Cardiac muscle cell (in vitro differentiated cells and primary cell): ENCODE data around the gene SPTB. TPM values are rescaled to one million over a fixed set of nuclear protein-coding genes. Genes with fewer than 3 reads are reported as not detected.

Experiments used
- DNase-seq, 2 donors: peaks; one replicate each; pipeline versions ENCODE4 v3.0.0 to v3.0.0-alpha.2; 2010 to 2017; ENCODE audit warnings: low read depth in 1 of 2, low spot score in 1 of 2
- H3K27ac ChIP-seq: fragments of 200-600 bp; sonication (generic); 2 replicates; pipeline ENCODE4 v1.5.1; 2016
- H3K27me3 ChIP-seq: fragments of 200-600 bp; sonication (generic); 2 replicates; pipeline ENCODE4 v1.6.0; 2016; ENCODE audit warnings: control low read depth
- H3K36me3 ChIP-seq: fragments of 200-600 bp; sonication (generic); 2 replicates; pipeline ENCODE4 v1.5.1; 2016; ENCODE audit warnings: control low read depth
- H3K4me1 ChIP-seq: fragments of 200-600 bp; sonication (generic); 2 replicates; pipeline ENCODE4 v1.8.1; 2017; ENCODE audit warnings: low read depth, mild to moderate bottlenecking, mixed run types
- H3K4me3 ChIP-seq: fragments of 200-600 bp; sonication (generic); 2 replicates; pipeline ENCODE4 v1.5.1; 2016; ENCODE audit warnings: mild to moderate bottlenecking
- H3K9me3 ChIP-seq: fragments of 200-600 bp; sonication (generic); 2 replicates; pipeline ENCODE4 v1.5.1; 2017; ENCODE audit warnings: low read depth, mild to moderate bottlenecking, control low read depth
- CTCF ChIP-seq: IDR thresholded peaks from 2 replicates; pipeline ENCODE4 v1.5.1; 2012; ENCODE audit warnings: low read depth, mild to moderate bottlenecking, low read length
- polyA plus RNA-seq: library from polyadenylated mRNA; unstranded; fragments of >200 nt; fragmentation: Nextera tagmentation; extraction: Ambion mirVana; gene quantifications from 2 replicates; pipeline ENCODE4 v1.2.1, GENCODE V29; 2016
- total RNA-seq: library from RNA; depleted of rRNA; stranded (reverse); fragments of >200 nt; gene quantifications from 2 replicates; pipeline ENCODE4 v1.2.3, GENCODE V29; 2016

Gene SPTB
- total and polyA plus RNA-seq, 2 experiments from 2014 or later, result 9.2 to 9.9 TPM

DNA sequence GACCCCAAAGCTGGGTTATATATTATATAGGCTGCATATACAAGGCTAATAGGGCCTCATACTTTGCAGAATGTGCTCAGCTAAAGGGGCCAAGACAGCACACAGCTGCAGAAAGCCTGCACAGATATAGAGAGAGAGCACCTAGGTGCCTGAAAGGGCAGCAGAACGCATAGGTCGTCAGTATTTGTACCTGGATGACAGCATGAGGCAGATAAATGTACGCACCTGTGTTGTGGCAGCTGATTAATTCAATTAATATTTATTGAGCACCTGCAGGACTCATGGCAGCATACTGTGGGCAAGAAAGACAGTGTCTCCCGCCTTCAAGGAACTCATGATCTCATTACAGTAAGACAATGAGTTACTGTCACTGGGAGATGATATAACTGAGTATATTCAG lies 33.4 kb downstream of the SPTB start:
- Histone ChIP-seq H3K27ac (peak overlapping the region; percentile 0), H3K4me1 (peaks cover 22% of the 10 kb centered on the region), H3K9me3 (no peaks in the 10 kb centered on the region), H3K36me3 (no peaks in the 10 kb centered on the region), H3K4me3 (no peak overlapping the region), H3K27me3 (no peaks in the 10 kb centered on the region)
- no peak for TF ChIP-seq CTCF
- no peak for DNase-seq

DNA sequence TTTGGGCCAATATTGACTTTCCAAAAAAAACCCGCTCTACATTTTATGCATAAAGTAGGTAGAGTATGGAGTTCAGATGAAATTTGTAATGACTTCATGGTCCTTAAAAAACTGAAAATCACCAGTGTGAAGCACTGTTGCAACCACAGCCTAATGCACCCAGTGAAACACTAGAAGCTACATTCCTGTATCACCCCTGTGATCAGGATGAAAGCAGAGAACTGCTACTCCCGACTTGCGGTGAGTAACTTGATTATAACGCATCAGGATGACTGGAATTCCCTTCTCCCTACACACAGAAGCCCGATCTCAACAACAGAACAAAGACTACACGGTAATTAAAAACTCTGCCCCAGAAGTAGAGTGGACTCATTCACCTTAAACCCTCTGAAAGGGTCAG lies 33.8 kb downstream of the SPTB start:
- TF ChIP-seq CTCF, result no peak
- H3K9me3 ChIP-seq, result no peaks in the 10 kb centered on the region
- no peak for DNase-seq
- no peaks in the 10 kb centered on the region for H3K36me3 ChIP-seq
- H3K4me1 ChIP-seq, result peaks cover 25% of the 10 kb centered on the region
- H3K27me3 ChIP-seq, result no peaks in the 10 kb centered on the region
- no peak overlapping the region for H3K4me3 ChIP-seq
- H3K27ac ChIP-seq, result peak overlapping the region; percentile 0

DNA sequence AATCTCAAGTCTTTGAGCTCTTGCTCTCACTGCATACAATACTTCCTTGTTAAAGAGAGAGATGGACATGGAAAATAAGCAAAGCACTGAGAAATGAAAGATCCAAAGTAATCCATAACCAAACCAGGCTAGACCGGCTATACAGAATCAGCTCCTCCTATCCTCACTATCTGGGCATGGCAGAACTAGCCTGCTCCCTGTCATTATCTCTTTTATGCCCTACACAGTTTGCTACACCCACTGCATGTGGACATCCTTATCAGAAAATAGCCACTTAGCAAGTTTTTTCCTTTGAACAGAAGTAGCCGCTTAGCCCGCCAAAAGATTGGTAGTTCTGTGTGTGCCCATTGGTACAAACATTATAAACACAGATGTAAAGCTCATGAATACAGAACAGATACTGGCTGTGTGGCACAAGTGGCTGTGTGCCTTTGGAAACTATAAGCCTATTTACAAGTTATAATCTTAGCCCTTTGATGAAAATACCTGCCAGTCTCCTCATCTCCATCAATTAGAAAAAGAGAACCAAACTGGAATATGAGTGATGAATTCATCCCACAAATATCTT lies 34.7 kb downstream of the SPTB start:
- Histone ChIP-seq H3K9me3 (no peaks in the 10 kb centered on the region), H3K27me3 (no peaks in the 10 kb centered on the region), H3K4me3 (no peak overlapping the region), H3K36me3 (no peaks in the 10 kb centered on the region), H3K27ac (peak overlapping the region; percentile 14), H3K4me1 (peaks cover 25% of the 10 kb centered on the region)
- no peak for TF ChIP-seq CTCF
- no peak for DNase-seq

DNA sequence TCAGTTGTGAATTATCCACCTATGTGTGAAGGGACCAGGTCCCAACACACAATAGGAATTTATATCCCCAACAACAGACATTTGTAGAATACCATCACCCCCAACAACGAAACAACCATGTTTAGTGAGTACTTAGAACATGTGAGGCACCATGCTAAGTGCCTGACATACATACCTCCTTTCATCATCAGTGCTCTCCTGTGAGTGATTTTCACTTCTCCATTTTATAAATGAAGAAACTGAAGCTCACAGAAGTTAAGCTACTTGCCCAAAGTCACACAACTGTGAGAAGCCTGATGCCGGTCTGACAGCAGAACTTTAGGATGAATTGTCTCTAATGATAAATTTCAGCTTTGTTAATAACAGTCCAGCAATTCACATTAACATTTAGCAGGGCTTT lies 35.4 kb downstream of the SPTB start:
- Histone ChIP-seq H3K27me3 (no peaks in the 10 kb centered on the region), H3K36me3 (no peaks in the 10 kb centered on the region), H3K4me1 (peaks cover 25% of the 10 kb centered on the region), H3K27ac (no peak overlapping the region), H3K4me3 (no peak overlapping the region), H3K9me3 (no peaks in the 10 kb centered on the region)
- DNase-seq, result no peak
- no peak for TF ChIP-seq CTCF

DNA sequence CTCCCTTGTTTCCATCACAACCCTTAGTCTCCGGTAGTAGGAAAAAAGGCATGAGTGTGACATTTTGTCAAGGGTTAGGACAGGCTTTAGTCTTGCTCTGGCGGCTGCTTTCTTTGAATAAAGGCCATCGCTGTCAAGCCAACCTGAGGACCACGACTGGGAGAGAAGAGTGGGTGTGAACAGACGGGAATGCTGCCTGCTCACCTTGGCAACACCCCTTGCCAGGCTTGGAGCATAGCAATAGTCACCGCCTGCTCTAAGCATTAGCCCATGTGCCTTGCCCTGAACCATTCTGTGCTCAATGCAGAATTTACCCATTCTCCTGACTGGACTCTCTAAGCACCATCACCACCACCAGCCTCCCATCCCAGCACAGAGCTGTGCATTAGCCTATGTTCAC lies 36.2 kb downstream of the SPTB start:
- Histone ChIP-seq H3K27me3 (no peaks in the 10 kb centered on the region), H3K4me3 (no peak overlapping the region), H3K9me3 (no peaks in the 10 kb centered on the region), H3K27ac (no peak overlapping the region), H3K36me3 (no peaks in the 10 kb centered on the region), H3K4me1 (peaks cover 25% of the 10 kb centered on the region)
- DNase-seq, result no peak
- no peak for TF ChIP-seq CTCF
